DND-41 (cell line): ENCODE results near the gene ZC3H10.

Source experiments
- ATAC-seq: fragments of 200-7000 bp; cut with Tn5 transposase; 3 replicates; pipeline ENCODE4 v1.9.1; 2021; ENCODE audit warnings: low read depth; ENCODE audit not compliant: insufficient read depth
- DNase-seq: peaks from one replicate; pipeline ENCODE4 v3.0.0-alpha.2; 2020
- H2AFZ ChIP-seq: 2 replicates; pipeline ENCODE4 v1.6.0; 2012; ENCODE audit warnings: low read depth, low read length
- H3K27ac ChIP-seq: 2 replicates; pipeline ENCODE4 v1.5.1; 2012; ENCODE audit warnings: low read length, inconsistent platforms
- H3K27me3 ChIP-seq: fragments of 200-600 bp; sonication (generic); 2 replicates; pipeline ENCODE4 v1.6.0; 2012; ENCODE audit warnings: low read length, mild to moderate bottlenecking, inconsistent platforms; ENCODE audit not compliant: insufficient read depth, poor library complexity
- H3K36me3 ChIP-seq: 2 replicates; pipeline ENCODE4 v1.5.1; 2012; ENCODE audit warnings: low read length, inconsistent platforms; ENCODE audit not compliant: insufficient read depth
- H3K4me1 ChIP-seq: 2 replicates; pipeline ENCODE4 v1.5.1; 2012; ENCODE audit warnings: mild to moderate bottlenecking, low read length; ENCODE audit not compliant: insufficient read depth
- H3K4me2 ChIP-seq: 2 replicates; pipeline ENCODE4 v1.6.0; 2012; ENCODE audit warnings: mild to moderate bottlenecking, moderate library complexity, low read length, inconsistent platforms; ENCODE audit not compliant: insufficient read depth
- H3K4me3 ChIP-seq, 2 experiments: fragments of 200-600 bp in 1 of 2; shearing (Covaris generic) in 1 of 2; 2 replicates each; pipeline ENCODE4 v1.5.1; 2012 to 2016; ENCODE audit warnings: inconsistent platforms in 2 of 2, low read length in 2 of 2, mild to moderate bottlenecking in 2 of 2, low read depth in 1 of 2, moderate library complexity in 1 of 2
- H3K79me2 ChIP-seq: 2 replicates; pipeline ENCODE4 v1.6.0; 2012; ENCODE audit warnings: low read length, inconsistent platforms; ENCODE audit not compliant: insufficient read depth
- H3K9ac ChIP-seq: 2 replicates; pipeline ENCODE4 v1.6.0; 2012; ENCODE audit warnings: low read depth, mild to moderate bottlenecking, inconsistent platforms, low read length, moderate library complexity
- H3K9me3 ChIP-seq: 2 replicates; pipeline ENCODE4 v1.5.1; 2012; ENCODE audit warnings: low read length, moderate library complexity, mild to moderate bottlenecking, inconsistent platforms; ENCODE audit not compliant: insufficient read depth, severe bottlenecking
- H4K20me1 ChIP-seq: 2 replicates; pipeline ENCODE4 v1.6.0; 2012; ENCODE audit warnings: low read length; ENCODE audit not compliant: insufficient read depth
- CTCF ChIP-seq: IDR thresholded peaks from 2 replicates; pipeline ENCODE4 v1.5.1; 2012; ENCODE audit warnings: borderline replicate concordance, low read length, moderate library complexity, mild to moderate bottlenecking; ENCODE audit not compliant: poor library complexity, severe bottlenecking; ENCODE audit errors: extremely low read depth
- EZH2 ChIP-seq: IDR thresholded peaks from 3 replicates; pipeline ENCODE4 v1.6.1; 2012; ENCODE audit warnings: borderline replicate concordance, low read depth, mild to moderate bottlenecking, moderate library complexity, low read length, inconsistent platforms; ENCODE audit not compliant: severe bottlenecking

Gene ZC3H10

GRCh38 chr12:56127485-56127887 is 9.4 kb downstream of the ZC3H10 start:
- DNase-seq (no peak), ATAC-seq (no peak)
- H3K4me2 ChIP-seq = peak overlapping the region; percentile 90
- H3K27me3 ChIP-seq = no peaks in the 10 kb centered on the region
- H3K4me1 ChIP-seq = peaks cover 57% of the 10 kb centered on the region
- peaks cover 36% of the 10 kb centered on the region for H3K79me2 ChIP-seq
- H4K20me1 ChIP-seq = no peaks in the 10 kb centered on the region
- no peak for TF ChIP-seq EZH2
- TF ChIP-seq CTCF = no peak
- peak overlapping the region; percentile 67 for H2AFZ ChIP-seq
- H3K36me3 ChIP-seq = peaks cover 35% of the 10 kb centered on the region
- peaks cover 6% of the 10 kb centered on the region for H3K9me3 ChIP-seq
- H3K4me3 ChIP-seq = peak overlapping the region; percentile 10 to 48; a peak in 3 of 4 replicates
- H3K9ac ChIP-seq = peak overlapping the region; percentile 51
- peak overlapping the region; percentile 61 for H3K27ac ChIP-seq

DNA sequence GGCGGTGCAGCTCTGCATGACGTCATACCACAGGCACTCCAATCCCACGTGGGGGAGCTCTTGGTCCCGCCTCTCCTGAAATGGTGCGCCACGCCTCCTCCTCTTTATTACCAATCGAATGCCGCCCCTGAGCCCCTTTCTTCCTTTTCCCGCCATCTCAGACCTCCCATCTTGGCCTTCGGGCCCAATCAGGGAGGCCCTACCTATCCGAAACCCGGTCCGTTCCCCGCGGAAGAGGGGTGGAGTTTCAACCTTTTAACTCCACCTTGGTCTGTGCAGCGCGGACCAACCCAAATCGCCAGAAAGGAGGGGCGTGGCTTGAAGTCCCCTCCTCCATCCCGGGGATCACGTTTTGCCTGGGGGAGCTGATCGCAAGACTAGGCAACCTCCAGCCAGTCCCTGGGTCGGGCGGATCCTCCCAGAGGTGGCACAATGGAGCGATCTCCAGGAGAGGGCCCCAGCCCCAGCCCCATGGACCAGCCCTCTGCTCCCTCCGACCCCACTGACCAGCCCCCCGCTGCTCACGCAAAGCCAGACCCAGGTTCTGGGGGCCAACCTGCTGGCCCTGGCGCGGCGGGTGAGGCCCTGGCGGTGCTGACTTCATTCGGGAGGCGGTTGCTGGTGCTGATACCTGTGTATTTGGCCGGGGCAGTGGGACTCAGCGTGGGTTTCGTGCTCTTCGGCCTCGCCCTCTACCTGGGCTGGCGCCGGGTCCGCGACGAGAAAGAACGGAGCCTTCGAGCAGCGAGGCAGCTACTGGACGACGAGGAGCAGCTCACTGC is 10.0 kb downstream of the ZC3H10 start, which contains the start of gene ESYT1:
Gene ESYT1 (plus strand): TSS at position 380 of the 782 bp plus-strand sequence. CDS start 53 bp downstream, at position 433.
- Histone ChIP-seq H3K79me2 (peaks cover 36% of the 10 kb centered on the region), H3K27me3 (no peaks in the 10 kb centered on the region), H4K20me1 (no peaks in the 10 kb centered on the region), H3K4me1 (peaks cover 57% of the 10 kb centered on the region), H3K4me3 (peak within 1 kb of the TSS; percentile 40 to 74), H2AFZ (peak within 1 kb of the TSS; percentile 79), H3K9ac (peak within 1 kb of the TSS; percentile 66), H3K27ac (peak within 1 kb of the TSS; percentile 79), H3K36me3 (peaks cover 34% of the 10 kb centered on the region), H3K9me3 (peaks cover 6% of the 10 kb centered on the region), H3K4me2 (peak within 1 kb of the TSS; percentile 90)
- peak; percentile 88 for ATAC-seq
- TF ChIP-seq EZH2 (no peak), CTCF (peak; percentile 2)
- peak; percentile 100 for DNase-seq

- TF ChIP-seq EZH2 (no peak), CTCF (no peak)
- peak overlapping the region; percentile 79 for H2AFZ ChIP-seq
- peak overlapping the region; percentile 79 for H3K27ac ChIP-seq
- peaks cover 40% of the 10 kb centered on the region for H3K36me3 ChIP-seq
- H3K4me2 ChIP-seq = peak overlapping the region; percentile 90
- peak overlapping the region; percentile 40 to 74 for H3K4me3 ChIP-seq
- peak overlapping the region; percentile 66 for H3K9ac ChIP-seq
- peaks cover 6% of the 10 kb centered on the region for H3K9me3 ChIP-seq
- H3K27me3 ChIP-seq = no peaks in the 10 kb centered on the region
- H4K20me1 ChIP-seq = no peaks in the 10 kb centered on the region
- ATAC-seq (peak; percentile 1; the same call in 2 of the 3 replicates), DNase-seq (no peak)
- H3K79me2 ChIP-seq = peaks cover 35% of the 10 kb centered on the region
- H3K4me1 ChIP-seq = peaks cover 57% of the 10 kb centered on the region
Measured at GRCh38 chr12:56128670-56129205, 10.7 kb downstream of the ZC3H10 start.
